Keratinocyte (primary cell): ENCODE results near the gene RBM42.

Experiments
- EZH2 ChIP-seq: IDR thresholded peaks from one replicate; pipeline ENCODE4 v1.6.1; 2012; ENCODE audit warnings: inconsistent platforms, mild to moderate bottlenecking, low read length, moderate library complexity
- TF ChIP-seq, protein P1 (sequence below), 3 experiments: IDR thresholded peaks in 1 of 3; conservative IDR thresholded peaks in 1 of 3; optimal IDR thresholded peaks in 1 of 3; 2 replicates in 2 of 3; 3 replicates in 1 of 3; pipeline versions ENCODE3 to v1.5.1; 2011; ENCODE audit warnings: low read length in 3 of 3, mild to moderate bottlenecking in 3 of 3, moderate library complexity in 2 of 3, control low read depth in 1 of 3, inconsistent platforms in 1 of 3; ENCODE audit not compliant: insufficient read depth in 2 of 3; ENCODE audit errors: extremely low read depth in 1 of 3

DNA sequence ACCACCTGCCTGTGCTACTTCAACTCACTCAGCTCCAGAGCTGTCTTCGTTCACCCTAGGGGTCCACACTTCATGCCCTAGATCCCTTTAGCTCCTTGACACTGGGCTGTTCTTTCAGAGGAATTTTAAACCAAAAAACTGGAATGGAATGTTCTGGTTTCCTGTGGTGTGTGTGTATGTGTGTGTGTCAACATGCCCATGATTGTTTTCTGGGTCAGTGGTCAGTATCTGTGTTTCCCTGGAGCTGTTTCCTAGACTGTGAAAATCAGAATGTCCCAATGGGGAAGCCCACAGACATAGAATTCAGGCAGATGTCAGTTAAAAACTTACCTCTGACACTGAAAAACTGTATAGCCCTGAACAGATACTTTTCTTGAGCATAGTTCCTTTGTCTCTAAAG lies 41.5 kb upstream of the RBM42 start:
- TF ChIP-seq, protein P1, sequence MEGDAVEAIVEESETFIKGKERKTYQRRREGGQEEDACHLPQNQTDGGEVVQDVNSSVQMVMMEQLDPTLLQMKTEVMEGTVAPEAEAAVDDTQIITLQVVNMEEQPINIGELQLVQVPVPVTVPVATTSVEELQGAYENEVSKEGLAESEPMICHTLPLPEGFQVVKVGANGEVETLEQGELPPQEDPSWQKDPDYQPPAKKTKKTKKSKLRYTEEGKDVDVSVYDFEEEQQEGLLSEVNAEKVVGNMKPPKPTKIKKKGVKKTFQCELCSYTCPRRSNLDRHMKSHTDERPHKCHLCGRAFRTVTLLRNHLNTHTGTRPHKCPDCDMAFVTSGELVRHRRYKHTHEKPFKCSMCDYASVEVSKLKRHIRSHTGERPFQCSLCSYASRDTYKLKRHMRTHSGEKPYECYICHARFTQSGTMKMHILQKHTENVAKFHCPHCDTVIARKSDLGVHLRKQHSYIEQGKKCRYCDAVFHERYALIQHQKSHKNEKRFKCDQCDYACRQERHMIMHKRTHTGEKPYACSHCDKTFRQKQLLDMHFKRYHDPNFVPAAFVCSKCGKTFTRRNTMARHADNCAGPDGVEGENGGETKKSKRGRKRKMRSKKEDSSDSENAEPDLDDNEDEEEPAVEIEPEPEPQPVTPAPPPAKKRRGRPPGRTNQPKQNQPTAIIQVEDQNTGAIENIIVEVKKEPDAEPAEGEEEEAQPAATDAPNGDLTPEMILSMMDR (optimal IDR thresholded peaks at IDR 0.05 in 1 of 3, IDR thresholded peaks at IDR 0.05 in 1 of 3, conservative IDR thresholded peaks at IDR 0.05 in 1 of 3; ENCODE audit: extremely low read depth in 1 of 3, insufficient read depth in 2 of 3, low read length in 3 of 3), result no peak
- TF ChIP-seq EZH2, result no peak
